HG03520 (cell line): ENCODE results near the gene RAB31.

Experiments used
- ATAC-seq: cut with Tn5 transposase; IDR thresholded peaks from one replicate; pipeline ENCODE4 v1.9.1; 2021; ENCODE audit warnings: mild to moderate bottlenecking, moderate library complexity; ENCODE audit not compliant: unreplicated experiment

RAB31 gene

GRCh38 chr18:9910071-9910470 lies 202.0 kb downstream of the RAB31 start:
- ATAC-seq: no peak

- no peak for ATAC-seq
These were observed 202.6 kb downstream of the RAB31 start for GRCh38 chr18:9910661-9911060.

GRCh38 chr18:9911226-9911625 lies 203.1 kb downstream of the RAB31 start:
- ATAC-seq: no peak
